Karpas-422 (cell line): ENCODE results near the gene TCL1A. TPM values are rescaled to one million over a fixed set of nuclear protein-coding genes. Genes with fewer than 3 reads are reported as not detected.
"Not testable (repeated sequence)": the region's sequence is repeated elsewhere in the genome, so short reads cannot be mapped to it uniquely, and the experiment has no call there.

Experiments
- DNase-seq: peaks from one replicate; pipeline ENCODE4 v3.0.0-alpha.2; 2015
- H2AFZ ChIP-seq: fragments of 200-600 bp; sonication (generic); 2 replicates; pipeline ENCODE4 v1.6.1; 2014; ENCODE audit warnings: antibody characterized with exemption, low read length, mixed read lengths
- H3K27ac ChIP-seq: fragments of 200-600 bp; sonication (generic); 2 replicates; pipeline ENCODE4 v1.5.1; 2014; ENCODE audit warnings: mild to moderate bottlenecking, low read length, moderate library complexity
- H3K27me3 ChIP-seq: fragments of 200-600 bp; sonication (generic); 2 replicates; pipeline ENCODE4 v1.6.1; 2014; ENCODE audit warnings: low read length, mixed read lengths
- H3K36me3 ChIP-seq: fragments of 200-600 bp; sonication (generic); 2 replicates; pipeline ENCODE4 v1.6.1; 2014; ENCODE audit warnings: low read length, mixed read lengths; ENCODE audit not compliant: insufficient read depth
- H3K4me1 ChIP-seq: fragments of 200-600 bp; sonication (generic); 2 replicates; pipeline ENCODE4 v1.6.1; 2014; ENCODE audit warnings: mild to moderate bottlenecking, low read length, mixed read lengths
- H3K4me2 ChIP-seq: fragments of 200-600 bp; sonication (generic); 2 replicates; pipeline ENCODE4 v1.6.1; 2014; ENCODE audit warnings: low read length, low read depth, mild to moderate bottlenecking; ENCODE audit not compliant: poor library complexity, severe bottlenecking
- H3K4me3 ChIP-seq: fragments of 200-600 bp; sonication (generic); 2 replicates; pipeline ENCODE4 v1.5.1; 2014; ENCODE audit warnings: mild to moderate bottlenecking, antibody characterized with exemption, low read length, mixed read lengths
- H3K79me2 ChIP-seq: fragments of 200-600 bp; sonication (generic); 2 replicates; pipeline ENCODE4 v1.6.1; 2014; ENCODE audit warnings: mild to moderate bottlenecking, low read length, mixed read lengths
- H3K9ac ChIP-seq: fragments of 200-600 bp; sonication (generic); 2 replicates; pipeline ENCODE4 v1.6.0; 2014; ENCODE audit warnings: low read length
- H3K9me2 ChIP-seq: fragments of 200-600 bp; sonication (generic), shearing (Covaris generic); replicated peaks from 2 replicates; pipeline ENCODE4 v1.6.0; 2014; ENCODE audit warnings: mild to moderate bottlenecking, low read length, moderate library complexity; ENCODE audit not compliant: insufficient read depth
- H3K9me3 ChIP-seq: fragments of 300-700, 200-600 bp; sonication (generic); 2 replicates; pipeline ENCODE4 v1.6.1; 2014; ENCODE audit warnings: low read length, mixed read lengths
- H4K20me1 ChIP-seq: fragments of 200-600 bp; sonication (generic); 2 replicates; pipeline ENCODE4 v1.6.1; 2014; ENCODE audit warnings: mild to moderate bottlenecking, antibody characterized with exemption, low read length, low read depth; ENCODE audit not compliant: insufficient read depth
- total RNA-seq: library from RNA; depleted of rRNA; stranded (reverse); fragments of >200 nt; shearing (Covaris generic); gene quantifications from 2 replicates; pipeline ENCODE4 v1.2.3, GENCODE V29; 2014; ENCODE audit warnings: low replicate concordance

TCL1A gene
- total RNA-seq, 1 experiment from 2014 or later: 24.1 TPM

GRCh38 chr14:95666450-95666849 lies 47.5 kb downstream of the TCL1A start:
- peak overlapping the region; percentile 58 for H3K4me2 ChIP-seq
- H3K9ac ChIP-seq: peak overlapping the region; percentile 58
- H3K4me3 ChIP-seq: peak overlapping the region; percentile 36; the same call in 1 of the 2 replicates

GRCh38 chr14:95665530-95665929 lies 48.4 kb downstream of the TCL1A start:
- H3K9ac ChIP-seq: peak overlapping the region; percentile 34; the same call in 1 of the 2 replicates
- peak overlapping the region; percentile 83 for H3K27ac ChIP-seq
- H2AFZ ChIP-seq, H3K36me3 ChIP-seq, H4K20me1 ChIP-seq, H3K27me3 ChIP-seq, H3K79me2 ChIP-seq, H3K4me3 ChIP-seq, H3K9me3 ChIP-seq, H3K9me2 ChIP-seq: not testable (repeated sequence)
- DNase-seq: peak; percentile 80
- H3K4me2 ChIP-seq: peak overlapping the region; percentile 58
- peaks cover 83% of the 10 kb centered on the region for H3K4me1 ChIP-seq

More at GRCh38 chr14:95666450-95666849, 47.5 kb downstream of the TCL1A start:
- Histone ChIP-seq H3K36me3 (no peaks in the 10 kb centered on the region), H3K79me2 (no peaks in the 10 kb centered on the region), H4K20me1 (no peaks in the 10 kb centered on the region), H3K4me1 (peaks cover 85% of the 10 kb centered on the region), H2AFZ (0 out of 2 replicates have a peak overlapping the region, but pooled peaks have one; percentile 1), H3K9me2 (no peaks in the 10 kb centered on the region), H3K27ac (peak overlapping the region; percentile 83), H3K27me3 (no peaks in the 10 kb centered on the region), H3K9me3 (no peaks in the 10 kb centered on the region)
- DNase-seq: no peak

DNA sequence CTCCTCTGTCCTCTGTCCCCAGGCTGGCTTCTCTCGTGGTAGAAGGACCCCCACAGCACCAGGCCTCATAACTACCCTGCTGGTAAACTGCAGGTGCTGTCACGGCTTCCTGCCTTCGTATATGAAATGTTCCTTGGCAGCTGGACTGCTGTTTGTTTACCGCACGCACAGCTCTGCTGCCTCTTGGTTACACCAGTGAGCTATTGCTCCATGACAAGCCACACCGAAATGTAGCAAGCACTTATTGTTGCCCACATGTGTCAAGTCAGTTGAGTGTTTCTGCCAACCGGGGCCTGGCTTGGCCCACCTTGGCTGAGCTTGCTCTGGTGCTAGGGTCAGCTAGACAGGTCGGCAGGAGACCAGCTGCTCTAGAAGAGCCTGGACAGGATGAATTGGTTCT lies 49.4 kb downstream of the TCL1A start:
- Histone ChIP-seq H3K9ac (peak overlapping the region; percentile 25), H3K27me3 (no peaks in the 10 kb centered on the region), H3K9me2 (no peaks in the 10 kb centered on the region), H3K4me2 (peak overlapping the region; percentile 58), H2AFZ (peak overlapping the region; percentile 6; the same call in 1 of the 2 replicates), H3K4me3 (no peak overlapping the region), H3K9me3 (no peaks in the 10 kb centered on the region), H3K27ac (peak overlapping the region; percentile 57), H3K36me3 (no peaks in the 10 kb centered on the region), H3K4me1 (peaks cover 79% of the 10 kb centered on the region), H4K20me1 (no peaks in the 10 kb centered on the region), H3K79me2 (no peaks in the 10 kb centered on the region)
- peak; percentile 65 for DNase-seq

DNA sequence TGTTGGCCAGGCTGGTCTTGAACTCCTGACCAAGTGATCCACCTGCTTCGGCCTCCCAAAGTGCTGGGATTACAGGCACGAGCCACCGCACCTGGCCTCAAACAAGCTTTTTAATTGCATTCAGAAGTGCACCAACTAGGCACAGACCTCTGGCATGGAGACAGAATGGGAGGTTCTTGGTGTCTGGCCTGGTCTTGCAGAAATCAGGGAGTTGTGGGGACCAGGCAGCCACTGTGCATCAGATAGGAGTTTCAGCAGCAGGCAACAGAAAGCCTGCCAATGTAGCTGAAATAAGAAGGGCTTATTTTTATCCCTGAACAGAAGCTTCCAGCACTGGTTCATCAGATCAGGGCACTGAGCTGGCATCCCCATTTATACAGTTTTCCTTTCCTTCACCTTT lies 49.9 kb downstream of the TCL1A start:
- Histone ChIP-seq H3K4me3 (no peak overlapping the region), H3K27ac (peak overlapping the region; percentile 57), H3K9me3 (no peaks in the 10 kb centered on the region), H3K79me2 (no peaks in the 10 kb centered on the region), H3K36me3 (no peaks in the 10 kb centered on the region), H3K27me3 (no peaks in the 10 kb centered on the region), H2AFZ (peak overlapping the region; percentile 6; the same call in 1 of the 2 replicates), H3K4me2 (peak overlapping the region; percentile 58), H3K9me2 (no peaks in the 10 kb centered on the region), H4K20me1 (no peaks in the 10 kb centered on the region), H3K9ac (peak overlapping the region; percentile 25), H3K4me1 (peaks cover 79% of the 10 kb centered on the region)
- DNase-seq: no peak

- Histone ChIP-seq H4K20me1 (no peaks in the 10 kb centered on the region), H3K36me3 (no peaks in the 10 kb centered on the region), H3K9me2 (no peaks in the 10 kb centered on the region), H3K9ac (0 out of 2 replicates have a peak overlapping the region, but pooled peaks have one; percentile 5), H3K27ac (no peak overlapping the region), H3K4me1 (peaks cover 72% of the 10 kb centered on the region), H2AFZ (peak overlapping the region; percentile 63), H3K79me2 (no peaks in the 10 kb centered on the region), H3K4me3 (no peak overlapping the region), H3K9me3 (no peaks in the 10 kb centered on the region), H3K27me3 (no peaks in the 10 kb centered on the region), H3K4me2 (peak overlapping the region; percentile 24)
- no peak for DNase-seq
Observed at GRCh38 chr14:95663226-95663797, 50.6 kb downstream of the TCL1A start.

DNA sequence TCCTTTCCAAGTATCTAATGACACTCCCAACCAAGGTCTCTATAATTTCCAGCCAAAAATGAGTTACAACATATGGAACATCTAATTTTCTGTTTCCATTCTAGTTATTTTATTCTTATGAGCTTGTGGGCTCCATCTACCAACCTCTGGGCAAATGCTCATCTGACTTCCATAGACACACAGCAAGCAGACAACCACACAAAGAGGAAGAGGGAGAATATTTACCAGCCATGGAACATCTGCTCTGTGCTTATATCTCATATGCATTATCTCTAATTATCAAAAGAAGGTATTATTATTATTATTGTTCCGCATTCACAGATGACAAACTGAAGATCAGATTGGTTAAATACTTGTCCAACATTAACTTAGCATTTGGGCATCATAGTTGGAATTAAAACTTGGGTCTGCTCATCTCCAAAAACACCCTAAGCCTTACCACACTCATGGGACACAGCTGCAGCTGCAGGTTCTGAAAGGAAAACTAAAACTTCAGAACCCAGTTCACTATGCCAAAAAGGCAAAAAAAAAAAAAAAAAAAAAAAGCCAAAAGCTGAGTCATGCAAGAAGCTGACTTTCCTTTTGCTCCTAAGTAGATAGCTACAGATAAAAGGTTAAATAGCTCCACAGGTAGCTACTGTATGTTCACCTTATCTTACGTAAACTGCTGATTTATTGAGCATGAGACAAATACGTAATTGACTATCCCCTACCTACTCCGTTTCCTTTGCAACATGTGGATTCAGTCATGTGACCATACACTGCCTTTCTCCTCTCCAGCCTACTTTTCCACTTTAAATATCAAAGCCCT lies 51.3 kb downstream of the TCL1A start:
- H3K27me3 ChIP-seq: no peaks in the 10 kb centered on the region
- H4K20me1 ChIP-seq: no peaks in the 10 kb centered on the region
- H3K9ac ChIP-seq: 0 out of 2 replicates have a peak overlapping the region, but pooled peaks have one; percentile 5
- H3K4me1 ChIP-seq: peaks cover 64% of the 10 kb centered on the region
- DNase-seq: no peak
- no peak overlapping the region for H3K4me3 ChIP-seq
- peak overlapping the region; percentile 63 for H2AFZ ChIP-seq
- H3K4me2 ChIP-seq: peak overlapping the region; percentile 24
- H3K27ac ChIP-seq: no peak overlapping the region
- no peaks in the 10 kb centered on the region for H3K79me2 ChIP-seq
- H3K9me3 ChIP-seq: no peaks in the 10 kb centered on the region
- H3K36me3 ChIP-seq: no peaks in the 10 kb centered on the region
- no peaks in the 10 kb centered on the region for H3K9me2 ChIP-seq

GRCh38 chr14:95660651-95661515 lies 53.0 kb downstream of the TCL1A start:
- Histone ChIP-seq H3K4me1 (peaks cover 47% of the 10 kb centered on the region), H4K20me1 (no peaks in the 10 kb centered on the region), H3K36me3 (no peaks in the 10 kb centered on the region), H3K27me3 (no peaks in the 10 kb centered on the region), H2AFZ (no peak overlapping the region), H3K9me2 (no peaks in the 10 kb centered on the region), H3K4me3 (no peak overlapping the region), H3K9ac (no peak overlapping the region), H3K9me3 (no peaks in the 10 kb centered on the region), H3K27ac (no peak overlapping the region), H3K4me2 (no peak overlapping the region), H3K79me2 (no peaks in the 10 kb centered on the region)
- DNase-seq: no peak
